Smooth muscle cell (in vitro differentiated cells): ENCODE results near the gene GUK1. TPM values are rescaled to one million over a fixed set of nuclear protein-coding genes. Genes with fewer than 3 reads are reported as not detected.
A peak's percentile ranks its signal among the peaks of the same experiment; 100 is the strongest.

ENCODE experiments used
- DNase-seq: peaks from one replicate; lab custom pipeline; 2025; ENCODE audit not compliant: unreplicated experiment; lab: John Stamatoyannopoulos, UW
- H2AFZ ChIP-seq: fragments of 200-600 bp; sonication (generic); 2 replicates; pipeline ENCODE4 v1.6.0; 2016; ENCODE audit warnings: antibody characterized with exemption, low read depth, mild to moderate bottlenecking
- H3F3A ChIP-seq: fragments of 200-600 bp; sonication (generic); 2 replicates; pipeline ENCODE4 v1.6.0; 2017; ENCODE audit warnings: antibody characterized with exemption, low read depth
- H3K27ac ChIP-seq: fragments of 200-600 bp; sonication (generic); 2 replicates; pipeline ENCODE4 v1.5.1; 2016; ENCODE audit warnings: low read depth, mild to moderate bottlenecking
- H3K27me3 ChIP-seq: fragments of 200-600 bp; sonication (generic); 2 replicates; pipeline ENCODE4 v1.6.1; 2016; ENCODE audit warnings: low read depth, mild to moderate bottlenecking
- H3K36me3 ChIP-seq: fragments of 200-600 bp; sonication (generic); 2 replicates; pipeline ENCODE4 v1.5.1; 2016; ENCODE audit warnings: low read depth
- H3K4me1 ChIP-seq: fragments of 200-600 bp; sonication (generic); 2 replicates; pipeline ENCODE4 v1.5.1; 2016; ENCODE audit warnings: low read depth
- H3K4me2 ChIP-seq: fragments of 200-600 bp; sonication (generic); 2 replicates; pipeline ENCODE4 v1.6.0; 2016; ENCODE audit warnings: mild to moderate bottlenecking
- H3K4me3 ChIP-seq: fragments of 200-600 bp; sonication (generic); 2 replicates; pipeline ENCODE4 v1.5.1; 2016; ENCODE audit warnings: mild to moderate bottlenecking
- H3K79me2 ChIP-seq: fragments of 200-600 bp; sonication (generic); 2 replicates; pipeline ENCODE4 v1.6.0; 2016; ENCODE audit warnings: low read depth, mild to moderate bottlenecking
- H3K9ac ChIP-seq: fragments of 200-600 bp; sonication (generic); 2 replicates; pipeline ENCODE4 v1.6.0; 2016; ENCODE audit warnings: low read depth
- H3K9me3 ChIP-seq: fragments of 200-600 bp; sonication (generic); replicated peaks from 2 replicates; pipeline ENCODE4 v1.5.1; 2016; ENCODE audit warnings: low read depth
- H4K20me1 ChIP-seq: fragments of 200-600 bp; sonication (generic); 2 replicates; pipeline ENCODE4 v1.6.0; 2016; ENCODE audit warnings: low read depth
- CTCF ChIP-seq: fragments of 200-600 bp; sonication (generic); IDR thresholded peaks from 2 replicates; pipeline ENCODE4 v1.5.1; 2017; ENCODE audit warnings: borderline replicate concordance, mild to moderate bottlenecking, antibody characterized with exemption; ENCODE audit not compliant: insufficient read depth, poor library complexity, severe bottlenecking
- WGBS: methylation state at CpG from one replicate; pipeline ENCODE4 v1.1.7; 2016; ENCODE audit warnings: low lambda C conversion rate; 5-methylcytosine and 5-hydroxymethylcytosine counted together
- polyA plus RNA-seq: library from polyadenylated mRNA; unstranded; fragments of >200 nt; fragmentation: Nextera tagmentation; extraction: Ambion mirVana; gene quantifications from 2 replicates; pipeline ENCODE4 v1.2.1, GENCODE V29; 2016
- total RNA-seq: library from RNA; depleted of rRNA; stranded (reverse); fragments of >200 nt; gene quantifications from 2 replicates; pipeline ENCODE4 v1.2.3, GENCODE V29; 2014

Gene GUK1
- total and polyA plus RNA-seq, 2 experiments from 2014 or later, result 205 to 465 TPM

- peaks cover 6% of the 10 kb centered on the region for H4K20me1 ChIP-seq
- DNase-seq, result no peak
- H3K4me2 ChIP-seq, result no peak overlapping the region
- no peaks in the 10 kb centered on the region for H3F3A ChIP-seq
- H2AFZ ChIP-seq, result no peak overlapping the region
- TF ChIP-seq CTCF, result no peak
- no peaks in the 10 kb centered on the region for H3K27me3 ChIP-seq
- H3K9ac ChIP-seq, result no peak overlapping the region
- H3K4me3 ChIP-seq, result no peak overlapping the region
- H3K36me3 ChIP-seq, result no peaks in the 10 kb centered on the region
- H3K79me2 ChIP-seq, result no peaks in the 10 kb centered on the region
- H3K4me1 ChIP-seq, result no peaks in the 10 kb centered on the region
- H3K27ac ChIP-seq, result no peak overlapping the region
- WGBS, result 93% methylated on average over 12 of the region's 12 CpGs
- no peaks in the 10 kb centered on the region for H3K9me3 ChIP-seq
These were observed 37.9 kb downstream of the GUK1 start for GRCh38 chr1:228177721-228178710.

DNA sequence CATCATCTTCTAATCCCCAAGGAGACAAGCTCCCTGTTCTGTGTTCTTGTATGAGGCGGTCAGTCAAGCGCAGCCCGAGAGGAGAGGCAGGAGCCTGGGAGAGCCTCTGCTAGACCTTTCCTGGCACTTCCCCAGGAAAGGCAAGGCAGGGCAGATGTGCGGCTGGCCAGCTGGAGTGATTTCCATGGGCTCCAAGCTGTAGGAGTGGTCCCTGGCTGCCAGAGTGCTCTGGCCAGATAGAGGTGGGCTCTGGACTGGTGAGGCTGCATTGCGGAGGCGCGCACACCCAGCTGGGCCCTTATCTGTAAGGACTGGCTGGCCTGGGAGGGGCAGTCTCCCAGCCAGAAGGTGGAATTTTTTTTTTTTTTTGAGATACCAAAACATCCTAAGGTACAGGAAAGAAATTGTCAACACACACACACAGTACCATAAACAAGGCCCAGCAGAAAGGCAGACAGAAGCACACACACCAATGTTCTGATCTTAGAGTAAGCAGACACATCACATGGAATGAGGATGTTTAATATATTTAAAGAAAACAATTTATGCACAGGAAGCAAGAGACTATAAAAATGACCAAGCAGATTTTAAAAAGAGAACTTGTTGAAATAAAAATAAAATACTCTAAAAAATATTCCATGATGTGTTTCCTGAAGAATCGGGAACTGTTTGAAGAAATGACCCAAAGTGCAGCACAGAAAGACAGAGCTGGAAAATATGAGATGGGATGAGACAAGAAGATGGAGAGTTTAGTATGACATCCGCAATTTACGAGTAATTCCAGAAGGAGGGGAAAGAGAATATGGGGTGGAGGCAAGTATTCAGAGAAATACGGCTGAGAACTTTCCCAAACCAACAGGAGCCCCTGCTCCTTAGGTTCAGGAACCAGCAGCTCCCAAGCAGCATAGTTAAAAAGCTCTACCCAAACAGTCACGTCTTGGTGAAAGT lies 38.9 kb downstream of the GUK1 start:
- Histone ChIP-seq H3K4me1 (no peaks in the 10 kb centered on the region), H3K79me2 (no peaks in the 10 kb centered on the region), H3K36me3 (no peaks in the 10 kb centered on the region), H4K20me1 (no peaks in the 10 kb centered on the region), H3F3A (no peaks in the 10 kb centered on the region), H3K4me2 (no peak overlapping the region), H3K27ac (no peak overlapping the region), H3K4me3 (no peak overlapping the region), H3K27me3 (no peaks in the 10 kb centered on the region), H3K9ac (no peak overlapping the region), H2AFZ (no peak overlapping the region), H3K9me3 (no peaks in the 10 kb centered on the region)
- no peak for DNase-seq
- WGBS, result 92% methylated on average over 12 of the region's 12 CpGs
- TF ChIP-seq CTCF, result no peak

DNA sequence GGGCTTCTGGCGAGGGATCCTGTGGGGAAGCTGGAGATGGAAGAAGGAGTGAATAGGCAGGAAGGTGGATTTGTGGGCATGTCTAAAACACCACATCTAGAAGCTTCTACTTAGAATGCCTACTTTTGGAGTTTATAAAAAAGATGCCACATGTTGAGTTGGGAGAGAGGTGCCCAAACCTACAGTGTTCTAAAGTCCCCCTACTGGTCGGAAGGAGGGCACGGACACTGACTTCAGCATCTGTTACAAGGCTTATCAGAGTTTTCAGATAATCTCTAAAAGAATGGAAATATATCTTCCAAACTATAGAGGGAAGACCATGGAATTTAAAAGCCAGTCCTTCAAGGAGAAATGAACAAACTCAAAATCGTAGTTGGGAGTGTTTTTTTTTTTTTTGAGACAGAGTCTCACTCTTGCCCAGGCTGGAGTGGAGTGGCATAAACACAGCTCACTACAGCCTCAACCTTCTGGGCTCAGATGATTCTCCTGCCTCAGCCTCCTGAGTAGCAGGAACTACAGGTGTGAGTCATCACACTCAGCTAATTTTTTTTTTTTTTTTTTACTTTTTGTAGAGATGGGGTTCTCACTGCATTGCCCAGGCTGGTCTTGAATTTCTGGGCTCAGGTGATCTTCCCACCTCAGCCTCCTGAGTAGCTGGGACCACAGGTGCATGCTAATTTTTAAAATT lies 40.3 kb downstream of the GUK1 start:
- Histone ChIP-seq H3K27ac (no peak overlapping the region), H3K79me2 (no peaks in the 10 kb centered on the region)
- DNase-seq, result no peak

More for the DNA sequence above, 40.3 kb downstream of the GUK1 start:
- H3K27me3 ChIP-seq, result no peaks in the 10 kb centered on the region
- TF ChIP-seq CTCF, result peak; percentile 13
- no peak overlapping the region for H3K9ac ChIP-seq
- H3K4me3 ChIP-seq, result no peak overlapping the region
- no peaks in the 10 kb centered on the region for H3K4me1 ChIP-seq
- H3K9me3 ChIP-seq, result no peaks in the 10 kb centered on the region
- no peaks in the 10 kb centered on the region for H3F3A ChIP-seq
- WGBS, result 83% methylated on average over 4 of the region's 4 CpGs
- H3K4me2 ChIP-seq, result no peak overlapping the region
- no peak overlapping the region for H2AFZ ChIP-seq
- H3K36me3 ChIP-seq, result no peaks in the 10 kb centered on the region
- no peaks in the 10 kb centered on the region for H4K20me1 ChIP-seq
